SU-DHL-6 (cell line): ENCODE data around the gene POLH.

Experiments
- H2AFZ ChIP-seq: fragments of 200-600 bp; sonication (generic); 2 replicates; pipeline ENCODE4 v1.6.1; 2014; ENCODE audit warnings: low read depth, mild to moderate bottlenecking, moderate library complexity, mixed read lengths, antibody characterized with exemption, low read length; ENCODE audit not compliant: severe bottlenecking
- H3F3A ChIP-seq: fragments of 200-600 bp; shearing (Covaris generic); 2 replicates; pipeline ENCODE4 v1.6.0; 2016; ENCODE audit warnings: antibody characterized with exemption, mild to moderate bottlenecking; ENCODE audit not compliant: insufficient read depth
- H3K27ac ChIP-seq: fragments of 200-600 bp; sonication (generic); 2 replicates; pipeline ENCODE4 v1.5.1; 2016; ENCODE audit warnings: low read depth, mild to moderate bottlenecking, low read length, moderate library complexity, mixed read lengths
- H3K27me3 ChIP-seq: fragments of 200-600 bp; sonication (generic), shearing (Covaris generic); 2 replicates; pipeline ENCODE4 v1.6.0; 2014; ENCODE audit warnings: mild to moderate bottlenecking, low read length
- H3K36me3 ChIP-seq: fragments of 200-600 bp; sonication (generic); 2 replicates; pipeline ENCODE4 v1.6.1; 2014; ENCODE audit warnings: mild to moderate bottlenecking, low read length, mixed read lengths
- H3K4me2 ChIP-seq: fragments of 300-600, 200-600 bp; shearing (Covaris generic), sonication (generic); 2 replicates; pipeline ENCODE4 v1.6.0; 2014; ENCODE audit warnings: low read length, low read depth, mild to moderate bottlenecking; ENCODE audit not compliant: poor library complexity, severe bottlenecking
- H3K4me3 ChIP-seq: fragments of 200-600 bp; sonication (generic); 2 replicates; pipeline ENCODE4 v1.5.1; 2014; ENCODE audit warnings: antibody characterized with exemption, low read length, mild to moderate bottlenecking, mixed read lengths; ENCODE audit not compliant: insufficient read depth, poor library complexity, severe bottlenecking
- H3K79me2 ChIP-seq: fragments of 200-600 bp; sonication (generic); 2 replicates; pipeline ENCODE4 v1.6.1; 2014; ENCODE audit warnings: mild to moderate bottlenecking, low read length, moderate library complexity; ENCODE audit not compliant: insufficient read depth
- H3K9ac ChIP-seq: fragments of 200-600 bp; sonication (generic); 2 replicates; pipeline ENCODE4 v1.7.0; 2014; ENCODE audit warnings: mild to moderate bottlenecking, low read length
- H3K9me2 ChIP-seq: fragments of 200-600 bp; sonication (generic); replicated peaks from 2 replicates; pipeline ENCODE4 v1.6.1; 2014; ENCODE audit warnings: low read length; ENCODE audit not compliant: insufficient read depth
- H3K9me3 ChIP-seq: fragments of 200-600 bp; sonication (generic); 2 replicates; pipeline ENCODE4 v1.6.1; 2014; ENCODE audit warnings: low read length, mixed read lengths; ENCODE audit not compliant: insufficient read depth
- H4K20me1 ChIP-seq: fragments of 200-600 bp; sonication (generic); 2 replicates; pipeline ENCODE4 v1.6.1; 2014; ENCODE audit warnings: low read depth, mild to moderate bottlenecking, antibody characterized with exemption, low read length, moderate library complexity, mixed read lengths
- CTCF ChIP-seq: fragments of 200-600 bp; sonication (generic); IDR thresholded peaks from one replicate; pipeline ENCODE4 v1.5.1; 2017; ENCODE audit warnings: antibody characterized with exemption, mild to moderate bottlenecking, low read length, moderate library complexity; ENCODE audit not compliant: insufficient read depth, poor library complexity, severe bottlenecking
- EZH2phosphoT487 ChIP-seq: fragments of 200-600 bp; sonication (generic), shearing (Covaris generic); conservative IDR thresholded peaks from 2 replicates; pipeline ENCODE4 v1.6.1; 2018; ENCODE audit warnings: mild to moderate bottlenecking, antibody characterized with exemption, low read length, moderate library complexity, mixed read lengths

POLH gene

GRCh38 chr6:43540507-43540906 lies 35.5 kb upstream of the POLH start:
- no peak for TF ChIP-seq CTCF
- TF ChIP-seq EZH2phosphoT487, result no peak
- H3K9me3 ChIP-seq, result no peaks in the 10 kb centered on the region
- H3K9ac ChIP-seq, result no peak overlapping the region
- no peak overlapping the region for H2AFZ ChIP-seq
- no peak overlapping the region for H3K4me2 ChIP-seq
- H3K27ac ChIP-seq, result no peak overlapping the region
- no peaks in the 10 kb centered on the region for H4K20me1 ChIP-seq
- H3K9me2 ChIP-seq, result no peaks in the 10 kb centered on the region
- H3K79me2 ChIP-seq, result no peaks in the 10 kb centered on the region
- peaks cover 45% of the 10 kb centered on the region for H3K36me3 ChIP-seq
- H3F3A ChIP-seq, result no peaks in the 10 kb centered on the region
- no peak overlapping the region for H3K4me3 ChIP-seq
- H3K27me3 ChIP-seq, result no peaks in the 10 kb centered on the region

GRCh38 chr6:43541774-43542471 lies 34.1 kb upstream of the POLH start:
- Histone ChIP-seq H3K9me3 (no peaks in the 10 kb centered on the region), H3K27me3 (no peaks in the 10 kb centered on the region), H2AFZ (no peak overlapping the region), H3K27ac (no peak overlapping the region), H3K36me3 (peaks cover 55% of the 10 kb centered on the region), H3K79me2 (no peaks in the 10 kb centered on the region), H3K9ac (no peak overlapping the region), H3K9me2 (no peaks in the 10 kb centered on the region), H4K20me1 (no peaks in the 10 kb centered on the region), H3F3A (no peaks in the 10 kb centered on the region), H3K4me3 (no peak overlapping the region), H3K4me2 (no peak overlapping the region)
- TF ChIP-seq CTCF (no peak), EZH2phosphoT487 (no peak)

- no peak overlapping the region for H3K9ac ChIP-seq
- H2AFZ ChIP-seq, result no peak overlapping the region
- H3K9me3 ChIP-seq, result no peaks in the 10 kb centered on the region
- no peak overlapping the region for H3K27ac ChIP-seq
- no peak overlapping the region for H3K4me2 ChIP-seq
- no peaks in the 10 kb centered on the region for H3F3A ChIP-seq
- no peaks in the 10 kb centered on the region for H3K79me2 ChIP-seq
- no peaks in the 10 kb centered on the region for H4K20me1 ChIP-seq
- peaks cover 60% of the 10 kb centered on the region for H3K36me3 ChIP-seq
- no peak overlapping the region for H3K4me3 ChIP-seq
- no peaks in the 10 kb centered on the region for H3K27me3 ChIP-seq
- no peak for TF ChIP-seq EZH2phosphoT487
- no peak for TF ChIP-seq CTCF
- no peaks in the 10 kb centered on the region for H3K9me2 ChIP-seq
Measured at GRCh38 chr6:43544461-43544860, 31.5 kb upstream of the POLH start.
